Measurements from ENCODE around the gene COL8A2. TPM values are rescaled to one million over a fixed set of nuclear protein-coding genes. Genes with fewer than 3 reads are reported as not detected.
"Not testable (repeated sequence)": the region's sequence is repeated elsewhere in the genome, so short reads cannot be mapped to it uniquely, and the experiment has no call there.

The COL8A2 gene
- polyA plus RNA-seq, 1 experiment, result 6.8 TPM

- CTCF ChIA-PET, result interaction anchor here (0.8 to 4.4 kb wide), 10 partner anchors 9 to 124 kb away, joined by 3 to 33 read pairs (median 4); partner anchors contain the start of gene TRAPPC3
- POLR2A ChIA-PET, result interaction anchor here (1.9 kb wide), 1 partner anchor 11 kb away, joined by 9 read pairs; the partner anchor contains the start of gene TRAPPC3
- Histone ChIP-seq H3K36me3 (ENCODE audit: control insufficient read depth, insufficient read depth, low read length) (no peaks in the 10 kb centered on the region), H3K4me3 (ENCODE audit: low read depth, low read length) (peak overlapping the region; percentile 43), H3K27me3 (ENCODE audit: control insufficient read depth, insufficient read depth, low read length) (no peaks in the 10 kb centered on the region)
- no peak for DNase-seq (ENCODE audit: low read depth)
- TF ChIP-seq CTCF (IDR thresholded peaks at IDR 0.05; ENCODE audit: insufficient read depth, low read depth, low read length), result peak; percentile 53
These were observed 36.0 kb upstream of the COL8A2 start for GRCh38 chr1:36160949-36161485.

GRCh38 chr1:36160388-36160948 lies 35.4 kb upstream of the COL8A2 start:
- TF ChIP-seq CTCF (IDR thresholded peaks at IDR 0.05; ENCODE audit: insufficient read depth, low read depth, low read length), result no peak
- no peaks in the 10 kb centered on the region for H3K36me3 ChIP-seq (ENCODE audit: control insufficient read depth, insufficient read depth, low read length)

GRCh38 chr1:36159614-36160387 lies 34.8 kb upstream of the COL8A2 start:
- CTCF ChIA-PET, result interaction anchor here (0.6 to 4.4 kb wide), 9 partner anchors 9 to 264 kb away, joined by 3 to 33 read pairs (median 5); partner anchors contain the start of gene TRAPPC3
- POLR2A ChIA-PET, result no interaction called here
- H3K27me3 ChIP-seq (ENCODE audit: control insufficient read depth, insufficient read depth, low read length), result no peaks in the 10 kb centered on the region

More at GRCh38 chr1:36160388-36160948, 35.4 kb upstream of the COL8A2 start:
- Histone ChIP-seq H3K4me3 (ENCODE audit: low read depth, low read length) (peak overlapping the region; percentile 43), H3K27me3 (ENCODE audit: control insufficient read depth, insufficient read depth, low read length) (no peaks in the 10 kb centered on the region)
- POLR2A ChIA-PET, result interaction anchor here (1.9 kb wide), 1 partner anchor 10 kb away, joined by 9 read pairs; the partner anchor contains the start of gene TRAPPC3
- CTCF ChIA-PET, result interaction anchor here (0.8 to 4.4 kb wide), 10 partner anchors 10 to 125 kb away, joined by 3 to 33 read pairs (median 4); partner anchors contain the start of gene TRAPPC3
- no peak for DNase-seq (ENCODE audit: low read depth)

GRCh38 chr1:36158827-36159252 lies 33.8 kb upstream of the COL8A2 start:
- H3K4me3 ChIP-seq (ENCODE audit: low read depth, low read length); DNase-seq (ENCODE audit: low read depth); H3K36me3 ChIP-seq (ENCODE audit: control insufficient read depth, insufficient read depth, low read length); H3K27me3 ChIP-seq (ENCODE audit: control insufficient read depth, insufficient read depth, low read length); POLR2A ChIA-PET: not testable (repeated sequence)
- CTCF ChIA-PET, result interaction anchor here (3.4 to 4.4 kb wide), 3 partner anchors 8 to 29 kb away, joined by 13 to 33 read pairs (median 31); partner anchors contain the start of gene TRAPPC3

More at GRCh38 chr1:36159614-36160387, 34.8 kb upstream of the COL8A2 start:
- DNase-seq (ENCODE audit: low read depth), result no peak
- no peak for TF ChIP-seq CTCF (IDR thresholded peaks at IDR 0.05; ENCODE audit: insufficient read depth, low read depth, low read length)
- no peak overlapping the region for H3K4me3 ChIP-seq (ENCODE audit: low read depth, low read length)
- no peaks in the 10 kb centered on the region for H3K36me3 ChIP-seq (ENCODE audit: control insufficient read depth, insufficient read depth, low read length)

GRCh38 chr1:36157973-36158826 lies 33.2 kb upstream of the COL8A2 start:
- TF ChIP-seq CTCF (IDR thresholded peaks at IDR 0.05; ENCODE audit: insufficient read depth, low read depth, low read length), result no peak
- DNase-seq (ENCODE audit: low read depth), result no peak
- Histone ChIP-seq H3K27me3 (ENCODE audit: control insufficient read depth, insufficient read depth, low read length) (no peaks in the 10 kb centered on the region), H3K36me3 (ENCODE audit: control insufficient read depth, insufficient read depth, low read length) (no peaks in the 10 kb centered on the region), H3K4me3 (ENCODE audit: low read depth, low read length) (peak overlapping the region; percentile 94)
- ChIA-PET POLR2A (no interaction called here), CTCF (no interaction called here)
